OCI-LY3 (cell line): ENCODE results near the gene B4GALNT2.
"Not testable (repeated sequence)": the region's sequence is repeated elsewhere in the genome, so short reads cannot be mapped to it uniquely, and the experiment has no call there.

ENCODE experiments used
- H2AFZ ChIP-seq: fragments of 200-600, 300-600 bp; shearing (Covaris generic); 2 replicates; pipeline ENCODE4 v1.6.0; 2014; ENCODE audit warnings: antibody characterized with exemption, low read depth, low read length
- H3K27ac ChIP-seq: fragments of 200-600, 300-600 bp; sonication (generic); 2 replicates; pipeline ENCODE4 v1.5.1; 2014; ENCODE audit warnings: mild to moderate bottlenecking, low read length, moderate library complexity, mixed read lengths
- H3K27me3 ChIP-seq: fragments of 200-600, 300-600 bp; sonication (generic); 2 replicates; pipeline ENCODE4 v1.6.1; 2014; ENCODE audit warnings: low read depth, low read length, mixed read lengths
- H3K36me3 ChIP-seq: fragments of 200-600, 300-600 bp; sonication (generic); replicated peaks from 2 replicates; pipeline ENCODE3; 2014; ENCODE audit warnings: low read depth, low read length, mixed read lengths
- H3K4me1 ChIP-seq: fragments of 300-600, 200-600 bp; sonication (generic); 2 replicates; pipeline ENCODE4 v1.6.1; 2014; ENCODE audit warnings: low read length, mixed read lengths
- H3K4me2 ChIP-seq: fragments of 200-600, 300-600 bp; sonication (generic); 2 replicates; pipeline ENCODE4 v1.6.1; 2014; ENCODE audit warnings: low read length, mixed read lengths
- H3K4me3 ChIP-seq: fragments of 300-600, 200-600 bp; sonication (generic); 2 replicates; pipeline ENCODE4 v1.5.1; 2014; ENCODE audit warnings: antibody characterized with exemption, mild to moderate bottlenecking, low read length, moderate library complexity
- H3K79me2 ChIP-seq: fragments of 300-600, 200-600 bp; shearing (Covaris generic); 2 replicates; pipeline ENCODE4 v1.6.1; 2014; ENCODE audit warnings: mild to moderate bottlenecking, low read length, mixed read lengths
- H3K9ac ChIP-seq: fragments of 300-600, 200-600 bp; shearing (Covaris generic); 2 replicates; pipeline ENCODE4 v1.6.0; 2014; ENCODE audit warnings: mild to moderate bottlenecking, low read length, moderate library complexity
- H3K9me3 ChIP-seq: fragments of 200-600, 300-600 bp; shearing (Covaris generic); 2 replicates; pipeline ENCODE4 v1.6.1; 2014; ENCODE audit warnings: low read length, mixed read lengths; ENCODE audit not compliant: insufficient read depth
- H4K20me1 ChIP-seq: fragments of 200-600, 300-600 bp; sonication (generic); 2 replicates; pipeline ENCODE4 v1.6.1; 2016; ENCODE audit warnings: low read length, mixed read lengths; ENCODE audit not compliant: insufficient read depth
- EZH2phosphoT487 ChIP-seq: fragments of 200-600 bp; shearing (Covaris generic); IDR thresholded peaks from 2 replicates; pipeline ENCODE4 v1.6.1; 2018; ENCODE audit warnings: antibody characterized with exemption, mixed run types, low read depth
- TF ChIP-seq, protein P1 (sequence below): fragments of 200-600, 300-600 bp; sonication (generic); IDR thresholded peaks from 2 replicates; pipeline ENCODE4 v1.5.1; 2014; ENCODE audit warnings: antibody characterized with exemption, low read length, low read depth

The B4GALNT2 gene

DNA sequence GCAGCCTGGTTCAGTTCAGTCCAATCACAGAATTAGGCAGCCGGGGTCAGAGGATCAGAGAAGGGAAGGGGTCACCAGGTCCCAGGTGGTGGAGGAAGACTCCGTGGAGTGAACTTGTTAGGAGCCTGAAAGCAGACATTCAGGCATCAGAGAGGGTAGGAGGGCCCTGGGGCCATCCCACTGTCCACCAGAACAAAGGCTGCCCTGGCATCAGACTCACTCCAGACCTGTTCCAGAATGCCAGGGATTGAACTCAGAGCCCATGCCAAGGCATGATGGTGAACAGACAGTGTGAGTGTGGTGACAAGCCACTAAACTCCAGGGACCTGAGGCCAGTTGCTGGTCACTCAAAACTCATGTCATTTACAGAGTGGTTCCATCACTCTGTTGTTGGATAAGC lies 37.6 kb downstream of the B4GALNT2 start:
- Histone ChIP-seq H3K4me2 (no peak overlapping the region), H4K20me1 (no peaks in the 10 kb centered on the region), H3K79me2 (no peaks in the 10 kb centered on the region), H3K9me3 (no peaks in the 10 kb centered on the region), H3K27me3 (peaks cover 36% of the 10 kb centered on the region), H3K36me3 (no peaks in the 10 kb centered on the region), H3K4me3 (no peak overlapping the region), H3K27ac (no peak overlapping the region), H3K4me1 (no peaks in the 10 kb centered on the region), H3K9ac (no peak overlapping the region), H2AFZ (no peak overlapping the region)
- TF ChIP-seq, protein P1, sequence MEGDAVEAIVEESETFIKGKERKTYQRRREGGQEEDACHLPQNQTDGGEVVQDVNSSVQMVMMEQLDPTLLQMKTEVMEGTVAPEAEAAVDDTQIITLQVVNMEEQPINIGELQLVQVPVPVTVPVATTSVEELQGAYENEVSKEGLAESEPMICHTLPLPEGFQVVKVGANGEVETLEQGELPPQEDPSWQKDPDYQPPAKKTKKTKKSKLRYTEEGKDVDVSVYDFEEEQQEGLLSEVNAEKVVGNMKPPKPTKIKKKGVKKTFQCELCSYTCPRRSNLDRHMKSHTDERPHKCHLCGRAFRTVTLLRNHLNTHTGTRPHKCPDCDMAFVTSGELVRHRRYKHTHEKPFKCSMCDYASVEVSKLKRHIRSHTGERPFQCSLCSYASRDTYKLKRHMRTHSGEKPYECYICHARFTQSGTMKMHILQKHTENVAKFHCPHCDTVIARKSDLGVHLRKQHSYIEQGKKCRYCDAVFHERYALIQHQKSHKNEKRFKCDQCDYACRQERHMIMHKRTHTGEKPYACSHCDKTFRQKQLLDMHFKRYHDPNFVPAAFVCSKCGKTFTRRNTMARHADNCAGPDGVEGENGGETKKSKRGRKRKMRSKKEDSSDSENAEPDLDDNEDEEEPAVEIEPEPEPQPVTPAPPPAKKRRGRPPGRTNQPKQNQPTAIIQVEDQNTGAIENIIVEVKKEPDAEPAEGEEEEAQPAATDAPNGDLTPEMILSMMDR, result no peak
- no peak for TF ChIP-seq EZH2phosphoT487

DNA sequence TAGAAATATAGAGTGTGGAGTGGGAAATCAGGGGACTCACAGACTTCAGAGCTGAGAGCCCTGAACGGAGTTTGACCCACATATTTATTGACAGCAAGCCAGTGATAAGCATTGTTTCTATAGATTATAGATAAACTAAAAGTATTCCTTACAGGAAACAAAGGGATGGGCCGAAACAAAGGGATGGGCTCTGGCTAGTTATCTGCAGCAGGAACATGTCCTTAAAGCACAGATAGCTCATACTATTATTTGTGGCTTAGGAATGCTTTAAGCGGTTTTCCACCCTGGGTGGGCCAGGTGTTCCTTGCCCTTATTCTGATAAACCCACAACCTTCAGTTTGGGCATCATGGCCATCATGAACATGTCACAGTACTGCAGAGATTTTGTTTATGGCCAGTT lies 38.1 kb downstream of the B4GALNT2 start:
- H2AFZ ChIP-seq, H3K36me3 ChIP-seq, H3K79me2 ChIP-seq, H4K20me1 ChIP-seq, H3K4me2 ChIP-seq, H3K4me1 ChIP-seq, H3K4me3 ChIP-seq, H3K9me3 ChIP-seq, H3K9ac ChIP-seq, H3K27ac ChIP-seq: not testable (repeated sequence)
- H3K27me3 ChIP-seq, result peaks cover 34% of the 10 kb centered on the region

DNA sequence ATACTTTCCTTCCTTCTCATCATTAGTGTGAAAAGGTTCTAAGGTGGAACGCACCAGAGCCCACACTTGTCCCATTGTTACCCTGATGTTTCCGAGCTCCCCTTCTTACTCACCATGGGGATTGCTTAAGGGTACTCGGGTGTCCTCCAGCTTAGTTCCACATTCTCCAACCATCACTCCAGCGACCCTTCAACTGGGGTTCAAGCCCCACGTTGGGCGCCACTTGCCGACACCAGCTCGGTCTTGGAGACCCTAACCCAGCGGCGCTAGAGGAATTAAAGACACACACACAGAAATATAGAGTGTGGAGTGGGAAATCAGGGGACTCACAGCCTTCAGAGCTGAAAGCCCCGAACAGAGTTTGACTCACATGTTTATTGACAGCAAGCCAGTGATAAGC lies 43.4 kb downstream of the B4GALNT2 start:
- H3K27ac ChIP-seq, H3K4me2 ChIP-seq, H3K9me3 ChIP-seq, H3K4me3 ChIP-seq, H3K36me3 ChIP-seq, H4K20me1 ChIP-seq, H3K27me3 ChIP-seq, H3K4me1 ChIP-seq, H3K9ac ChIP-seq, H3K79me2 ChIP-seq, H2AFZ ChIP-seq: not testable (repeated sequence)

DNA sequence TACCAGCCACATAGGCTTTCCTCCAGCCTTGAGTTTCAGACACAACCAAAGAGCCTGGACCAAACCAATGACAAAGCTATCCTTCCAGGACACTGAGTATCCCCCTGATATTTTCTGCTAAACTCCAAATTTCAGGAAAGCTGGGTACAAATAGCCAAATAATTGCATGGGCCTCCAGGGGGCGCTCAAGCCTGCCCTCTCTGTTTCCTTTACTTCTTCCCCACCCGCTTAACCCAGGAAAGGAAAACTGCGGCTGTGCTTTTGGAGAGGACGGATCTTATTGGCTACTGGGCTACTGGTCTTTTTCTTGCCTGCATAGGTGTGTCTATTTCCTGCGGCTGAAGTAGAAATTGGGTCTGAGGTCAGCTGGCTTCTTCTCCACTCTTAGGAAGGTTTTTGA lies 47.7 kb downstream of the B4GALNT2 start:
- Histone ChIP-seq H3K9me3 (no peaks in the 10 kb centered on the region), H3K9ac (no peak overlapping the region), H3K27me3 (no peaks in the 10 kb centered on the region), H3K79me2 (no peaks in the 10 kb centered on the region), H2AFZ (no peak overlapping the region), H4K20me1 (no peaks in the 10 kb centered on the region), H3K36me3 (no peaks in the 10 kb centered on the region), H3K27ac (no peak overlapping the region), H3K4me2 (peak overlapping the region; percentile 60), H3K4me1 (no peaks in the 10 kb centered on the region), H3K4me3 (no peak overlapping the region; the same call in 1 of the 2 replicates)
- TF ChIP-seq, protein P1, result peak; percentile 93
- no peak for TF ChIP-seq EZH2phosphoT487

DNA sequence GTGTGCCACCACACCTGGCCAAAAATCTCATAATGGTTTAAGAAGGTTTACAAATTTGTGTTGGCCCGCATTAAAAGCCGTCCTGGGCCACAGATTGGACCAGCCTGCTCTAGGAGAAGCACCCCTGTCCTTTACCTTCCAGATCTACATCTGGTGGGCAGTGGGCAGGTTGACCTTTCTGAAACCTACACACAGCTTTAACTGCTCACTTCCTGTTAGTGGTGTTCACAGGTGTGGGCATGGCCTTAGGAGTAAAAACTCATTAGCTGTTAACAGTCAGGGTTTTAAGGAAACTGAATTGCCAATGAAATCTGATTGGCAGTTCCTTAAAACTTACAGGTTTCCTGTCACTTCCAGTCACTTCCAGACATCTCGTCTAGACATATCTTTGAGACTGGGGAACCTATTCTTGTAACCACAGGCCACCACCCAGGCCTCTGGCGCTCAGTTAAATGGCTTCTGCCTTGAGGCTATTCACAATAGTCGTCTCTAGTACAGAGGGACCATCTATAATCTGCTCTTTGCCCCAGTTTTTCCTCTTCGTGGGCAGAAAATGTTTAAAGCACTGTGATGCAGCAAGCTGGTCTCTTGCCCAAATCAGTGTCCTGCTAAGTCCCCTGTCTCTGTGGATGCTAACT lies 48.5 kb downstream of the B4GALNT2 start:
- no peaks in the 10 kb centered on the region for H3K36me3 ChIP-seq
- no peaks in the 10 kb centered on the region for H3K79me2 ChIP-seq
- H3K4me2 ChIP-seq, result no peak overlapping the region
- H3K27me3 ChIP-seq, result no peaks in the 10 kb centered on the region
- no peaks in the 10 kb centered on the region for H3K9me3 ChIP-seq
- no peaks in the 10 kb centered on the region for H3K4me1 ChIP-seq
- H4K20me1 ChIP-seq, result no peaks in the 10 kb centered on the region
- no peak overlapping the region for H3K9ac ChIP-seq
- no peak overlapping the region for H2AFZ ChIP-seq
- H3K27ac ChIP-seq, result no peak overlapping the region
- H3K4me3 ChIP-seq, result no peak overlapping the region
- TF ChIP-seq, protein P1, result no peak
- no peak for TF ChIP-seq EZH2phosphoT487
